ENCODE measurements around the gene RBM11. TPM values are rescaled to one million over a fixed set of nuclear protein-coding genes. Genes with fewer than 3 reads are reported as not detected.

The RBM11 gene
- total RNA-seq, 2 experiments from 2014 or later: 0.38 to 0.70 TPM

DNA sequence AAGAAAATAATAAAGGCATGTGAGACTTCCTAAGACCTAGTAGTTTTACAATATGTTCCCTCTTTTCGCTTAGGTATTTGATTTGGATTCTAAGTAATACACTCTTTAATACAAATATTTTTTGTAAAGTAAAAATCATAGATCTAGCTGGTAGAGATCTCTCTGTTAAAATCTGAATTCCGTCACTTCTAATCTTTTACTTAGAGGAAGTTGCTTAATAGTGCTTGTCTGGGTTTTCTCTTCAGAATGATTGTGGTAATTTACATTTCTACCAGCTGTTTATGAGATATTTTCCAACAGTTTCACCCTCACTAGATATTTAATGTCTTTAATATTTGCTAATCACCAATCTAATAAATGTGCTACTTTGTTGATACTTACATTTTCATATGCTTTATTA is 23.3 kb downstream of the RBM11 start:
- intact Hi-C loops (cut with micrococcal nuclease; ENCODE audit: unreplicated experiment): no loop called here
- POLR2A ChIA-PET: interaction anchor here (0.7 to 1.0 kb wide), 3 partner anchors 24 to 1778 kb away, joined by 3 read pairs; partner anchors contain the start of gene RBM11
- no peak overlapping the region for H2AFZ ChIP-seq (ENCODE audit: low read length)

DNA sequence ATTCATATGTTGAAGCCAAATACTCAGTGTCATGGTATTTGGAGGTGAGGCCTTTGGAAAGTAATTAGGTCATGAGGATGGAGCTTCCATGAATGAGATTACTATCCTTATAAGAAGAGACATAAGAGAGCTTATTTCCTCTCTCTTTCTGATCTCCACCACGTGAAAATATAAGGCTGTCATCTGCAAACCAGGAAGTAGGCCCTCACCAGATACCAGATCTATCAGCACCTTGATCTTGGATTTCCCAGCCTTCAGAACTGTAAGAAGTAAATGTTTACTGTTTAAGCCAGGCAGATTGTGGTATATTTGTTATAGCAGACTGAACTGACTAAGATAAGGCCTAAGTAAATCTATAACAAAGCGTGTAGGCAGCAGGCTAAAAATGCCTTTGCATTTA is 25.3 kb downstream of the RBM11 start:
- Histone ChIP-seq H3K27ac (ENCODE audit: low read depth, low read length, poor library complexity, severe bottlenecking) (no peak overlapping the region), H3K79me2 (ENCODE audit: insufficient read depth, low read depth, low read length) (no peaks in the 10 kb centered on the region), H3K4me2 (ENCODE audit: low read length) (no peak overlapping the region), H2AFZ (ENCODE audit: low read length) (peak overlapping the region; percentile 8; the same call in 1 of the 2 replicates), H3K9me3 (ENCODE audit: low read length) (no peaks in the 10 kb centered on the region), H3K36me3 (ENCODE audit: insufficient read depth, low read length) (no peaks in the 10 kb centered on the region), H3K9me2 (ENCODE audit: insufficient read depth, low read length) (no peaks in the 10 kb centered on the region), H3K4me3 (ENCODE audit: low read depth, low read length, poor library complexity, severe bottlenecking) (no peak overlapping the region), H3K4me1 (ENCODE audit: insufficient read depth, low read length, poor library complexity, severe bottlenecking) (no peaks in the 10 kb centered on the region), H4K20me1 (ENCODE audit: insufficient read depth, low read length) (no peaks in the 10 kb centered on the region)
- no TSS peak for BruUV-seq (replicated peaks)
- intact Hi-C loops (cut with micrococcal nuclease; ENCODE audit: unreplicated experiment): no loop called here
- ChIA-PET CTCF (ENCODE audit: unreplicated experiment) (no interaction called here), POLR2A (interaction anchor here (1.7 kb wide), 1 partner anchor 9 kb away, joined by 8 read pairs; no protein-coding TSS in a partner anchor)
- no peak for DNase-seq (ENCODE audit: low spot score)
- no peak for TF ChIP-seq EZH2phosphoT487 (IDR thresholded peaks at IDR 0.05; ENCODE audit: borderline replicate concordance, low read depth, low read length)
- TF ChIP-seq, protein P1, sequence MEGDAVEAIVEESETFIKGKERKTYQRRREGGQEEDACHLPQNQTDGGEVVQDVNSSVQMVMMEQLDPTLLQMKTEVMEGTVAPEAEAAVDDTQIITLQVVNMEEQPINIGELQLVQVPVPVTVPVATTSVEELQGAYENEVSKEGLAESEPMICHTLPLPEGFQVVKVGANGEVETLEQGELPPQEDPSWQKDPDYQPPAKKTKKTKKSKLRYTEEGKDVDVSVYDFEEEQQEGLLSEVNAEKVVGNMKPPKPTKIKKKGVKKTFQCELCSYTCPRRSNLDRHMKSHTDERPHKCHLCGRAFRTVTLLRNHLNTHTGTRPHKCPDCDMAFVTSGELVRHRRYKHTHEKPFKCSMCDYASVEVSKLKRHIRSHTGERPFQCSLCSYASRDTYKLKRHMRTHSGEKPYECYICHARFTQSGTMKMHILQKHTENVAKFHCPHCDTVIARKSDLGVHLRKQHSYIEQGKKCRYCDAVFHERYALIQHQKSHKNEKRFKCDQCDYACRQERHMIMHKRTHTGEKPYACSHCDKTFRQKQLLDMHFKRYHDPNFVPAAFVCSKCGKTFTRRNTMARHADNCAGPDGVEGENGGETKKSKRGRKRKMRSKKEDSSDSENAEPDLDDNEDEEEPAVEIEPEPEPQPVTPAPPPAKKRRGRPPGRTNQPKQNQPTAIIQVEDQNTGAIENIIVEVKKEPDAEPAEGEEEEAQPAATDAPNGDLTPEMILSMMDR (conservative IDR thresholded peaks at IDR 0.05; ENCODE audit: low read length): no peak

More for the DNA sequence above, 23.3 kb downstream of the RBM11 start:
- Histone ChIP-seq H3K36me3 (ENCODE audit: insufficient read depth, low read length) (no peaks in the 10 kb centered on the region), H3K79me2 (ENCODE audit: insufficient read depth, low read depth, low read length) (no peaks in the 10 kb centered on the region), H3K9me2 (ENCODE audit: insufficient read depth, low read length) (no peaks in the 10 kb centered on the region), H3K27ac (ENCODE audit: low read depth, low read length, poor library complexity, severe bottlenecking) (no peak overlapping the region), H3K4me3 (ENCODE audit: low read depth, low read length, poor library complexity, severe bottlenecking) (no peak overlapping the region), H3K4me2 (ENCODE audit: low read length) (no peak overlapping the region), H4K20me1 (ENCODE audit: insufficient read depth, low read length) (no peaks in the 10 kb centered on the region), H3K4me1 (ENCODE audit: insufficient read depth, low read length, poor library complexity, severe bottlenecking) (no peaks in the 10 kb centered on the region), H3K9me3 (ENCODE audit: low read length) (no peaks in the 10 kb centered on the region)
- BruUV-seq (replicated peaks): no TSS peak
- CTCF ChIA-PET (ENCODE audit: unreplicated experiment): no interaction called here
- no peak for DNase-seq (ENCODE audit: low spot score)
- TF ChIP-seq, protein P1 (conservative IDR thresholded peaks at IDR 0.05; ENCODE audit: low read length): no peak
- TF ChIP-seq EZH2phosphoT487 (IDR thresholded peaks at IDR 0.05; ENCODE audit: borderline replicate concordance, low read depth, low read length): no peak

DNA sequence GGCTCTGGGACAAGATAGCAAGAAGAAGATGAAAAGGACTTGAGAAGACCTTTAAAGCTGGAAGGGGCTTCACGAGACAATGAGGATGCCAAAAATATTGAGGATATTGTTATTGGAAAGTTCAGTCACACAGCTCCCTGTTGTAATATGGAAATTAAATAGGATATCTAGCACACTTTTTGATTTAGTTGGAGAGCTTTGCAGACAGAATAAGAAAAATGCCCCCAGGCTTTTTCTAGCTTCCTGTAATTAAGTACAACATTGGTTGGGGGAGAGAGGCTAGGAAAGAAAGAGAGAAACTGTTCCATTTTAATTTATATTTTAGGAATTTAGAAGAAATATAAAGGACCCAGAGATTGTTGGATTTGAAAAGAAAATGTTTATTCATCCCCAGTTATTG is 27.5 kb downstream of the RBM11 start:
- H3K27ac ChIP-seq (ENCODE audit: low read depth, low read length, poor library complexity, severe bottlenecking): no peak overlapping the region
- ChIA-PET POLR2A (no interaction called here), CTCF (ENCODE audit: unreplicated experiment) (no interaction called here)
- no peak for TF ChIP-seq EZH2phosphoT487 (IDR thresholded peaks at IDR 0.05; ENCODE audit: borderline replicate concordance, low read depth, low read length)
- TF ChIP-seq, protein P1 (conservative IDR thresholded peaks at IDR 0.05; ENCODE audit: low read length): no peak
- DNase-seq (ENCODE audit: low spot score): no peak
- H3K9me3 ChIP-seq (ENCODE audit: low read length): no peaks in the 10 kb centered on the region
- intact Hi-C loops (cut with micrococcal nuclease; ENCODE audit: unreplicated experiment): no loop called here
- H3K4me1 ChIP-seq (ENCODE audit: insufficient read depth, low read length, poor library complexity, severe bottlenecking): no peaks in the 10 kb centered on the region
- H4K20me1 ChIP-seq (ENCODE audit: insufficient read depth, low read length): no peaks in the 10 kb centered on the region
- no peak overlapping the region for H2AFZ ChIP-seq (ENCODE audit: low read length)
- H3K4me2 ChIP-seq (ENCODE audit: low read length): no peak overlapping the region
- no peaks in the 10 kb centered on the region for H3K36me3 ChIP-seq (ENCODE audit: insufficient read depth, low read length)
- BruUV-seq (replicated peaks): no TSS peak
- H3K4me3 ChIP-seq (ENCODE audit: low read depth, low read length, poor library complexity, severe bottlenecking): no peak overlapping the region
- H3K79me2 ChIP-seq (ENCODE audit: insufficient read depth, low read depth, low read length): no peaks in the 10 kb centered on the region
- no peaks in the 10 kb centered on the region for H3K9me2 ChIP-seq (ENCODE audit: insufficient read depth, low read length)
